LNCAP (cell line): ENCODE results near the gene TSSC4.

Experiments
- CTCF ChIP-seq: fragments of 450-650 bp; IDR thresholded peaks from 2 replicates; pipeline ENCODE4 v1.5.1; 2017; ENCODE audit warnings: mild to moderate bottlenecking

TSSC4 gene

DNA sequence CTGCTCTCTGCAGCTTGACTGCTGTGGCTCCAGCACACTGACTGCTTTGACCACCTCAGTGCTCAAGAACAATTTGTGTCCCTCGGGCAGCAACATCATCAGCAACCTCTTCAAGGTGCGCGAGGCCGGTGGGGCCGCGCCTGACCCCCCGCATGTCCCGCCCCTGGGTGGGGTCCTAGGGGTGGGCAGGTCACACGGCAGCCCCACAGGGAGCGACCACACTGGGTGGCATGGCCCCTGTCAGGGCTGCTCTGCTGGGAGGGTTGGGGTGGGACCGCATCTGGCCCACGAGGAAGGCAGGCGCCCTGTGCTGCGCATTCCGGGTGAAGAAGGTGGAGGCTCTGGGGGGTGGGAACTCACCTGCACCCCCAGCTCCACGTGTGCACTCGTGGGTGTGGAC lies 4.7 kb upstream of the TSSC4 start:
- no peak for TF ChIP-seq CTCF

GRCh38 chr11:2396471-2396870 lies 4.1 kb upstream of the TSSC4 start:
- TF ChIP-seq CTCF: no peak

- TF ChIP-seq CTCF: no peak
Observed at GRCh38 chr11:2397005-2397404, 3.5 kb upstream of the TSSC4 start.

GRCh38 chr11:2398664-2399355 lies 1.7 kb upstream of the TSSC4 start:
- TF ChIP-seq CTCF: no peak

GRCh38 chr11:2399488-2400068 lies 972 bp upstream of the TSSC4 start:
- TF ChIP-seq CTCF: no peak

GRCh38 chr11:2400762-2401435 lies 349 bp downstream of the TSSC4 start:
- no peak for TF ChIP-seq CTCF

GRCh38 chr11:2401436-2401984 lies 960 bp downstream of the TSSC4 start:
- peak; percentile 45; the same call in 1 of the 2 replicates for TF ChIP-seq CTCF
